Gastrocnemius medialis (tissue), 4 donors: ENCODE data around the gene ECM1. TPM values are rescaled to one million over a fixed set of nuclear protein-coding genes. Genes with fewer than 3 reads are reported as not detected.
A peak's percentile ranks its signal among the peaks of the same experiment; 100 is the strongest.

Source experiments
- ATAC-seq, 2 donors: fragments of 150-250 bp; one replicate each; pipeline ENCODE4 v1.9.1; 2016
- DNase-seq, 2 donors: peaks; one replicate each; pipeline ENCODE4 v3.0.0-alpha.2; 2019
- H3K27ac ChIP-seq, 4 donors: fragments of 200-600 bp; sonication (generic); 1 replicate in 1 of 4; 2 replicates in 3 of 4; pipeline ENCODE4 v1.5.1; 2016 to 2018; ENCODE audit warnings: mild to moderate bottlenecking in 2 of 4, moderate library complexity in 1 of 4
- H3K27me3 ChIP-seq, 3 donors: fragments of 200-600 bp; sonication (generic) in 2 of 3; 1 replicate in 1 of 3; 2 replicates in 2 of 3; pipeline versions ENCODE4 v1.5.1 to v1.6.0; 2016 to 2019; ENCODE audit warnings: mild to moderate bottlenecking in 1 of 3, moderate library complexity in 1 of 3
- H3K36me3 ChIP-seq, 2 donors: fragments of 200-600 bp; sonication (generic) in 1 of 2; one replicate each; pipeline ENCODE4 v1.5.1; 2017 to 2018
- H3K4me1 ChIP-seq, 2 donors: fragments of 200-600 bp; sonication (generic) in 1 of 2; one replicate each; pipeline ENCODE4 v1.5.1; 2016 to 2017; ENCODE audit warnings: mild to moderate bottlenecking in 2 of 2
- H3K4me3 ChIP-seq, 4 donors: fragments of 200-600 bp; sonication (generic) in 3 of 4; 1 replicate in 1 of 4; 2 replicates in 3 of 4; pipeline ENCODE4 v1.5.1; 2016 to 2019; ENCODE audit warnings: mild to moderate bottlenecking in 2 of 4
- H3K9me3 ChIP-seq, 3 donors: fragments of 200-600 bp; sonication (generic) in 2 of 3; 1 replicate in 1 of 3; 2 replicates in 2 of 3; pipeline ENCODE4 v1.5.1; 2016 to 2019
- CTCF ChIP-seq, 5 experiments: fragments of 450-650 bp in 3 of 5; fragments of 200-600 bp in 2 of 5; sonication (generic) in 2 of 5; IDR thresholded peaks in 4 of 5; conservative IDR thresholded peaks in 1 of 5; 1 replicate in 4 of 5; 2 replicates in 1 of 5; pipeline ENCODE4 v1.5.1; 2016 to 2019; ENCODE audit warnings: antibody characterized with exemption in 5 of 5, mild to moderate bottlenecking in 3 of 5, moderate library complexity in 3 of 5
- POLR2A ChIP-seq, 2 donors: fragments of 450-650 bp; IDR thresholded peaks; one replicate each; pipeline ENCODE4 v1.6.1; 2017; ENCODE audit warnings: antibody characterized with exemption in 2 of 2, mild to moderate bottlenecking in 2 of 2, moderate library complexity in 2 of 2
- in situ Hi-C, 4 donors: fragments of 200-750 bp; cut with MboI; loops; one replicate each; pipeline versions ENCODE4 v1.15.0 to v1.8.0; 2017; ENCODE audit warnings: low sequenced_read_pairs in 4 of 4
- intact Hi-C: fragments of 100-400 bp; cut with DNase I; formaldehyde crosslinking; loops from one replicate; pipeline ENCODE4 v1.15.1; 2023; ENCODE audit warnings: low total_unique reads
- total RNA-seq, 4 donors: library from RNA; depleted of rRNA; stranded (reverse); fragments of >200 nt; gene quantifications; one replicate each; pipeline versions ENCODE4 v1.1.0 to v1.2.3, GENCODE V29; 2016

The ECM1 gene
- total RNA-seq, 4 donors from 2014 or later, result 1.5 to 8.5 (median 5.6) TPM

- H3K27me3 ChIP-seq, result no peaks in the 10 kb centered on the region
- ATAC-seq, result no peak
- DNase-seq, result no peak
- in situ Hi-C loops (no loop called here), intact Hi-C loops (no loop called here)
- H3K36me3 ChIP-seq, result no peaks in the 10 kb centered on the region
- no peak overlapping the region for H3K27ac ChIP-seq
- peaks cover 9 to 12% of the 10 kb centered on the region in 2 donors for H3K4me1 ChIP-seq
- TF ChIP-seq CTCF (IDR thresholded peaks at IDR 0.05 in 4 of 5, conservative IDR thresholded peaks at IDR 0.05 in 1 of 5) (no peak), POLR2A (IDR thresholded peaks at IDR 0.05) (no peak)
- no peak overlapping the region for H3K4me3 ChIP-seq
- H3K9me3 ChIP-seq, result no peaks in the 10 kb centered on the region
Measured at GRCh38 chr1:150528196-150528595, 20.3 kb downstream of the ECM1 start.

DNA sequence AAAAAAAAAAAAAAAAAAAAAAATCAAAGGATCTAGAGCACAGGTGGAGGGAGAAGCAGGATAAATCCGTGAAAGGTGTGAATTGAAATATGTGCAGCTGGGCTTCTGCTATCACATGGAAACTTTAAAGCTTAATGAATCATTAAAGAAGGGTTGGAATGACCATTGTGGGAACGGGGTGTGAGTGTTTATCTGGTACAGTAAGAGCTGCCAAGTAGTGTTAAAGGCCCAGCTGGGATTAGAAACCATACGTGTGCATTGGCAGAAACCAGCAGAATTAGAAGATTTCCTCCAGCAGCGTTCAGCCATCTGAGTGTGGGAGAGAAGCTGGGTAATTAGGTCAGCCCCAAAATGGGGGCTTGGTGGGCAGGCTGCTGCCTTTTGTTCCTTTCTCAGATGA, 21.1 kb downstream of the ECM1 start:
- TF ChIP-seq POLR2A (IDR thresholded peaks at IDR 0.05) (no peak), CTCF (IDR thresholded peaks at IDR 0.05 in 4 of 5, conservative IDR thresholded peaks at IDR 0.05 in 1 of 5) (no peak)
- in situ Hi-C loops, result no loop called here
- ATAC-seq (peak in 1 of 2 donors; percentile 70), DNase-seq (no peak)
- Histone ChIP-seq H3K36me3 (no peaks in the 10 kb centered on the region), H3K4me3 (no peak overlapping the region), H3K27ac (peak overlapping the region in 1 of 4 donors; percentile 3), H3K4me1 (peaks cover 9 to 12% of the 10 kb centered on the region in 2 donors), H3K9me3 (no peaks in the 10 kb centered on the region), H3K27me3 (no peaks in the 10 kb centered on the region)
- intact Hi-C loops, result no loop called here

GRCh38 chr1:150530491-150531159, 22.7 kb downstream of the ECM1 start:
- H3K4me1 ChIP-seq, result peaks cover 14 to 19% of the 10 kb centered on the region in 2 donors
- H3K4me3 ChIP-seq, result no peak overlapping the region
- H3K27me3 ChIP-seq, result no peaks in the 10 kb centered on the region
- in situ Hi-C loops, result loop anchor here (5.0 to 10.0 kb wide), 2 partner anchors 66 to 68 kb away; no protein-coding TSS in a partner anchor
- intact Hi-C loops, result no loop called here
- H3K27ac ChIP-seq, result no peak overlapping the region
- no peaks in the 10 kb centered on the region for H3K9me3 ChIP-seq
- no peak for ATAC-seq
- no peaks in the 10 kb centered on the region for H3K36me3 ChIP-seq
- no peak for DNase-seq
- TF ChIP-seq CTCF (IDR thresholded peaks at IDR 0.05 in 4 of 5, conservative IDR thresholded peaks at IDR 0.05 in 1 of 5), result no peak
- TF ChIP-seq POLR2A (IDR thresholded peaks at IDR 0.05), result no peak

- TF ChIP-seq CTCF (IDR thresholded peaks at IDR 0.05 in 4 of 5, conservative IDR thresholded peaks at IDR 0.05 in 1 of 5) (peak in 1 of 5 experiments; percentile 10), POLR2A (IDR thresholded peaks at IDR 0.05) (no peak)
- DNase-seq (no peak), ATAC-seq (no peak)
- Histone ChIP-seq H3K9me3 (no peaks in the 10 kb centered on the region), H3K4me3 (no peak overlapping the region), H3K27ac (peak overlapping the region; percentile 62 to 81 (median 75)), H3K36me3 (no peaks in the 10 kb centered on the region), H3K4me1 (peaks cover 18 to 25% of the 10 kb centered on the region in 2 donors), H3K27me3 (no peaks in the 10 kb centered on the region)
- intact Hi-C loops, result loop anchor here (1.0 kb wide), 1 partner anchor 69 kb away; no protein-coding TSS in a partner anchor
- in situ Hi-C loops, result loop anchor here (5.0 to 10.0 kb wide), 2 partner anchors 68 to 71 kb away; no protein-coding TSS in a partner anchor
Measured at GRCh38 chr1:150532860-150533259, 25.0 kb downstream of the ECM1 start.
